Small intestine (tissue), 7 donors: ENCODE results near the gene EDN1. TPM values are rescaled to one million over a fixed set of nuclear protein-coding genes. Genes with fewer than 3 reads are reported as not detected.
"Not testable (repeated sequence)": the region's sequence is repeated elsewhere in the genome, so short reads cannot be mapped to it uniquely, and the experiment has no call there.

Experiments used
- DNase-seq, 2 donors: peaks; one replicate each; pipeline versions ENCODE4 v3.0.0 to v3.0.0-alpha.2; 2013
- FAIRE-seq: peaks from 2 replicates; lab custom pipeline; 2012; peaks lifted over from hg19 to GRCh38; lab: Jason Lieb, UNC
- H3K27ac ChIP-seq, 3 donors: one replicate each; pipeline ENCODE4 v1.5.1; 2013; ENCODE audit warnings: low read length in 2 of 3, mild to moderate bottlenecking in 2 of 3, control low read depth in 1 of 3, inconsistent platforms in 1 of 3, low read depth in 1 of 3, moderate library complexity in 1 of 3
- H3K27me3 ChIP-seq, 3 donors: one replicate each; pipeline ENCODE4 v1.6.1; 2013; ENCODE audit warnings: low read length in 3 of 3, inconsistent platforms in 1 of 3; ENCODE audit not compliant: control insufficient read depth in 3 of 3, insufficient read depth in 3 of 3
- H3K36me3 ChIP-seq, 3 donors: one replicate each; pipeline ENCODE4 v1.6.1; 2013; ENCODE audit warnings: low read length in 3 of 3, inconsistent platforms in 1 of 3, low read depth in 1 of 3, mild to moderate bottlenecking in 1 of 3, moderate library complexity in 1 of 3; ENCODE audit not compliant: control insufficient read depth in 3 of 3, insufficient read depth in 2 of 3
- H3K4me1 ChIP-seq, 3 donors: one replicate each; pipeline ENCODE4 v1.6.1; 2013; ENCODE audit warnings: low read length in 2 of 3, inconsistent platforms in 1 of 3, low read depth in 1 of 3, mild to moderate bottlenecking in 1 of 3, moderate library complexity in 1 of 3; ENCODE audit not compliant: control insufficient read depth in 3 of 3, insufficient read depth in 2 of 3
- H3K4me3 ChIP-seq, 3 donors: one replicate each; pipeline ENCODE4 v1.5.1; 2013; ENCODE audit warnings: low read length in 3 of 3, control low read depth in 1 of 3, inconsistent platforms in 1 of 3, low read depth in 1 of 3, mild to moderate bottlenecking in 1 of 3, moderate library complexity in 1 of 3
- H3K9me3 ChIP-seq, 2 donors: one replicate each; pipeline ENCODE4 v1.6.1; 2013; ENCODE audit warnings: low read depth in 1 of 2, low read length in 1 of 2; ENCODE audit not compliant: control insufficient read depth in 2 of 2, insufficient read depth in 1 of 2
- WGBS, 3 donors: extraction: QIAGEN DNeasy Blood & Tissue Kit; methylation state at CpG; one replicate each; pipeline ENCODE4 v1.1.7; 2013; 5-methylcytosine and 5-hydroxymethylcytosine counted together
- polyA plus RNA-seq, 4 donors: library from polyadenylated mRNA; stranded (reverse) in 3 of 4; unstranded in 1 of 4; fragments of 200-250 nt in 3 of 4; fragments of 120-200 nt in 1 of 4; gene quantifications; one replicate each; pipeline versions ENCODE4 v1.2.1 to v1.2.3, GENCODE V29; 2013
- donor health status: healthy with polysubstance abuse.
- donor health status: control.
- donor health status: control.
- donor health status: Bipolar disorder and iron deficiency.
- donor health status: healthy.

The EDN1 gene
- polyA plus RNA-seq, 4 donors: 7.3 to 28.5 (median 9.9) TPM

GRCh38 chr6:12313306-12313991, 23.3 kb downstream of the EDN1 start:
- Histone ChIP-seq H3K9me3 (peaks cover 0 to 4% of the 10 kb centered on the region in 2 donors), H3K27ac (no peak overlapping the region), H3K27me3 (no peaks in the 10 kb centered on the region), H3K36me3 (no peaks in the 10 kb centered on the region), H3K4me1 (no peaks in the 10 kb centered on the region), H3K4me3 (no peak overlapping the region)
- 78 to 84% (median 81%) methylated on average over 12 of the region's 12 CpGs for WGBS, 3 donors
- FAIRE-seq: no peak
- DNase-seq: no peak

GRCh38 chr6:12313992-12314589, 23.9 kb downstream of the EDN1 start:
- 30 to 56% (median 46%) methylated on average over 8 of the region's 8 CpGs for WGBS, 3 donors
- H3K9me3 ChIP-seq: peaks cover 0 to 8% of the 10 kb centered on the region in 2 donors
- no peak for FAIRE-seq
- H3K36me3 ChIP-seq: no peaks in the 10 kb centered on the region
- H3K27me3 ChIP-seq: no peaks in the 10 kb centered on the region
- H3K4me1 ChIP-seq: no peaks in the 10 kb centered on the region
- H3K4me3 ChIP-seq: no peak overlapping the region
- peak overlapping the region in 1 of 3 donors; percentile 9 for H3K27ac ChIP-seq
- DNase-seq: peak in 1 of 2 donors; percentile 83

GRCh38 chr6:12314751-12315150, 24.6 kb downstream of the EDN1 start:
- FAIRE-seq (no peak), DNase-seq (no peak)
- no peaks in the 10 kb centered on the region for H3K4me1 ChIP-seq
- H3K36me3 ChIP-seq: no peaks in the 10 kb centered on the region
- H3K4me3 ChIP-seq: no peak overlapping the region
- no peaks in the 10 kb centered on the region for H3K27me3 ChIP-seq
- H3K9me3 ChIP-seq: peaks cover 0 to 11% of the 10 kb centered on the region in 2 donors
- no peak overlapping the region for H3K27ac ChIP-seq
- 88 to 93% (median 90%) methylated on average over 5 of the region's 5 CpGs for WGBS, 3 donors

GRCh38 chr6:12315292-12316081, 25.3 kb downstream of the EDN1 start:
- WGBS, 3 donors: 86 to 97% (median 92%) methylated on average over 5 of the region's 5 CpGs
- FAIRE-seq: no peak

GRCh38 chr6:12318749-12319148, 28.6 kb downstream of the EDN1 start:
- Histone ChIP-seq H3K9me3 (peaks cover 0 to 13% of the 10 kb centered on the region in 2 donors), H3K4me1 (peaks cover 0 to 9% (median 0%) of the 10 kb centered on the region in 3 donors), H3K36me3 (no peaks in the 10 kb centered on the region), H3K27ac (no peak overlapping the region), H3K27me3 (no peaks in the 10 kb centered on the region), H3K4me3 (no peak overlapping the region)
- no peak for FAIRE-seq
- no peak for DNase-seq
- WGBS, 3 donors: 39 to 60% (median 55%) methylated on average over 2 of the region's 2 CpGs

More at GRCh38 chr6:12315292-12316081, 25.3 kb downstream of the EDN1 start:
- Histone ChIP-seq H3K9me3 (peaks cover 0 to 11% of the 10 kb centered on the region in 2 donors), H3K27me3 (no peaks in the 10 kb centered on the region), H3K4me3 (no peak overlapping the region), H3K36me3 (no peaks in the 10 kb centered on the region), H3K4me1 (no peaks in the 10 kb centered on the region), H3K27ac (no peak overlapping the region)
- DNase-seq: no peak

- Histone ChIP-seq H3K9me3 (peaks cover 0 to 13% of the 10 kb centered on the region in 2 donors), H3K4me1 (peaks cover 0 to 20% (median 3%) of the 10 kb centered on the region in 3 donors)
- not testable (repeated sequence) for FAIRE-seq, H3K27me3 ChIP-seq, H3K27ac ChIP-seq, DNase-seq, H3K36me3 ChIP-seq, H3K4me3 ChIP-seq
- 88 to 90% (median 90%) methylated on average over 5 of the region's 5 CpGs for WGBS, 3 donors
Observed at GRCh38 chr6:12320074-12320473, 29.9 kb downstream of the EDN1 start.

GRCh38 chr6:12324099-12324498, 33.9 kb downstream of the EDN1 start:
- H3K9me3 ChIP-seq: peaks cover 0 to 6% of the 10 kb centered on the region in 2 donors
- peaks cover 0 to 25% (median 3%) of the 10 kb centered on the region in 3 donors for H3K4me1 ChIP-seq
- H3K4me3 ChIP-seq: no peak overlapping the region
- H3K36me3 ChIP-seq: no peaks in the 10 kb centered on the region
- H3K27ac ChIP-seq: peak overlapping the region; percentile 70 to 85 (median 76)
- 17 to 57% (median 44%) methylated on average over 3 of the region's 3 CpGs for WGBS, 3 donors
- FAIRE-seq (no peak), DNase-seq (peak; percentile 94 to 96)
- no peaks in the 10 kb centered on the region for H3K27me3 ChIP-seq

GRCh38 chr6:12324748-12325147, 34.6 kb downstream of the EDN1 start:
- FAIRE-seq (no peak), DNase-seq (no peak)
- Histone ChIP-seq H3K27ac (peak overlapping the region; percentile 59 to 85 (median 76)), H3K4me3 (no peak overlapping the region), H3K9me3 (peaks cover 0 to 2% of the 10 kb centered on the region in 2 donors), H3K4me1 (peaks cover 0 to 25% (median 3%) of the 10 kb centered on the region in 3 donors), H3K27me3 (no peaks in the 10 kb centered on the region), H3K36me3 (no peaks in the 10 kb centered on the region)
